H9 (cell line): ENCODE measurements around the gene ZNF700. TPM values are rescaled to one million over a fixed set of nuclear protein-coding genes. Genes with fewer than 3 reads are reported as not detected.

Experiments used
- DNase-seq: peaks from one replicate; pipeline ENCODE4 v3.0.0-alpha.2; 2017
- H2AFZ ChIP-seq: one replicate; pipeline ENCODE4 v1.6.1; 2013; ENCODE audit warnings: mild to moderate bottlenecking, low read length, control low read depth, moderate library complexity
- H2AK5ac ChIP-seq: 2 replicates; pipeline ENCODE4 v1.6.1; 2013; ENCODE audit warnings: low read length, control low read depth, mixed read lengths; ENCODE audit not compliant: insufficient read length
- H2BK120ac ChIP-seq: one replicate; pipeline ENCODE4 v1.6.1; 2013; ENCODE audit warnings: low read depth, mild to moderate bottlenecking, low read length, control low read depth, inconsistent platforms; ENCODE audit not compliant: poor library complexity, severe bottlenecking
- H2BK12ac ChIP-seq: 2 replicates; pipeline ENCODE4 v1.6.1; 2013; ENCODE audit warnings: low read length, control low read depth, mixed read lengths, low read depth; ENCODE audit not compliant: insufficient read length
- H2BK15ac ChIP-seq: 2 replicates; pipeline ENCODE4 v1.6.1; 2013; ENCODE audit warnings: low read depth, low read length, control low read depth
- H2BK20ac ChIP-seq: one replicate; pipeline ENCODE4 v1.6.1; 2013; ENCODE audit warnings: low read depth, mild to moderate bottlenecking, low read length, control low read depth, inconsistent platforms; ENCODE audit not compliant: poor library complexity, severe bottlenecking
- H2BK5ac ChIP-seq: 2 replicates; pipeline ENCODE4 v1.6.1; 2013; ENCODE audit warnings: low read length, control low read depth, mixed read lengths; ENCODE audit not compliant: insufficient read length
- H3K14ac ChIP-seq: 2 replicates; pipeline ENCODE4 v1.6.1; 2013; ENCODE audit warnings: low read length, control low read depth; ENCODE audit not compliant: insufficient read depth
- H3K18ac ChIP-seq: 2 replicates; pipeline ENCODE4 v1.6.1; 2013; ENCODE audit warnings: low read depth, mild to moderate bottlenecking, mixed read lengths, low read length, control low read depth; ENCODE audit not compliant: insufficient read length
- H3K23ac ChIP-seq: 2 replicates; pipeline ENCODE4 v1.6.1; 2013; ENCODE audit warnings: low read length, control low read depth, mixed read lengths, low read depth; ENCODE audit not compliant: insufficient read length
- H3K23me2 ChIP-seq: 2 replicates; pipeline ENCODE4 v1.6.1; 2013; ENCODE audit warnings: low read depth, mild to moderate bottlenecking, mixed read lengths, low read length, control low read depth; ENCODE audit not compliant: insufficient read length, poor library complexity, severe bottlenecking
- H3K27ac ChIP-seq: 2 replicates; pipeline ENCODE4 v1.5.1; 2013; ENCODE audit warnings: low read length, control low read depth, mixed read lengths, low read depth; ENCODE audit not compliant: insufficient read length
- H3K27me3 ChIP-seq: 2 replicates; pipeline ENCODE4 v1.6.1; 2013; ENCODE audit warnings: low read length, control low read depth, inconsistent platforms; ENCODE audit not compliant: insufficient read depth
- H3K4ac ChIP-seq: 2 replicates; pipeline ENCODE4 v1.6.1; 2013; ENCODE audit warnings: low read depth, mild to moderate bottlenecking, control low read depth, inconsistent platforms, low read length, moderate library complexity
- H3K4me1 ChIP-seq: 2 replicates; pipeline ENCODE4 v1.6.1; 2013; ENCODE audit warnings: low read length, control low read depth, inconsistent platforms; ENCODE audit not compliant: insufficient read depth
- H3K4me2 ChIP-seq: 2 replicates; pipeline ENCODE4 v1.6.1; 2013; ENCODE audit warnings: low read length, control low read depth, mixed read lengths; ENCODE audit not compliant: insufficient read length, insufficient read depth
- H3K56ac ChIP-seq: 2 replicates; pipeline ENCODE4 v1.6.1; 2013; ENCODE audit warnings: low read depth, mild to moderate bottlenecking, mixed read lengths, low read length, control low read depth; ENCODE audit not compliant: insufficient read length
- H3K79me1 ChIP-seq: 2 replicates; pipeline ENCODE4 v1.6.1; 2013; ENCODE audit warnings: low read depth, mild to moderate bottlenecking, moderate library complexity, low read length, control low read depth, inconsistent platforms; ENCODE audit not compliant: insufficient read depth, poor library complexity, severe bottlenecking
- H3K79me2 ChIP-seq: 2 replicates; pipeline ENCODE4 v1.6.1; 2013; ENCODE audit warnings: low read length, control low read depth, inconsistent platforms; ENCODE audit not compliant: insufficient read depth
- H3K9ac ChIP-seq: 2 replicates; pipeline ENCODE4 v1.6.1; 2013; ENCODE audit warnings: low read length, control low read depth, mixed read lengths; ENCODE audit not compliant: insufficient read length; ENCODE audit errors: extremely low read depth
- H3K9me3 ChIP-seq: one replicate; pipeline ENCODE4 v1.6.1; 2013; ENCODE audit warnings: low read depth, low read length, inconsistent platforms; ENCODE audit not compliant: control insufficient read depth
- H3T11ph ChIP-seq: one replicate; pipeline ENCODE4 v1.6.1; 2013; ENCODE audit warnings: mild to moderate bottlenecking, low read length, control low read depth, inconsistent platforms
- H4K20me1 ChIP-seq: one replicate; pipeline ENCODE4 v1.6.1; 2013; ENCODE audit not compliant: control insufficient read depth, insufficient read length, insufficient read depth
- H4K5ac ChIP-seq: 2 replicates; pipeline ENCODE4 v1.6.1; 2013; ENCODE audit warnings: low read depth, mild to moderate bottlenecking, mixed read lengths, low read length, control low read depth; ENCODE audit not compliant: insufficient read length
- H4K8ac ChIP-seq: replicated peaks from 2 replicates; pipeline ENCODE4 v1.6.1; 2013; ENCODE audit warnings: low read length, control low read depth, mixed read lengths, low read depth; ENCODE audit not compliant: insufficient read length
- H4K91ac ChIP-seq: 2 replicates; pipeline ENCODE4 v1.6.1; 2013; ENCODE audit warnings: low read depth, mild to moderate bottlenecking, moderate library complexity, mixed read lengths, low read length, control low read depth; ENCODE audit not compliant: insufficient read length
- H3K27ac Mint-ChIP-seq, 3 experiments: 2 replicates in 2 of 3; 3 replicates in 1 of 3; pipeline ENCODE4 v1.8.0; 2020 to 2021; ENCODE audit warnings: mixed read lengths in 3 of 3, mild to moderate bottlenecking in 1 of 3, moderate library complexity in 1 of 3
- H3K27me3 Mint-ChIP-seq: 2 replicates; pipeline ENCODE4 v1.8.0; 2021; ENCODE audit warnings: low read depth, mild to moderate bottlenecking, moderate library complexity, mixed read lengths
- H3K36me3 Mint-ChIP-seq, 3 experiments: 2 replicates in 2 of 3; 3 replicates in 1 of 3; pipeline ENCODE4 v1.8.0; 2020 to 2021; ENCODE audit warnings: low read depth in 3 of 3, mixed read lengths in 3 of 3; ENCODE audit not compliant: insufficient read depth in 1 of 3
- H3K4me1 Mint-ChIP-seq, 2 experiments: 2 replicates each; pipeline ENCODE4 v1.8.0; 2020; ENCODE audit warnings: mixed read lengths in 2 of 2
- H3K4me3 Mint-ChIP-seq, 2 experiments: 2 replicates in 1 of 2; 3 replicates in 1 of 2; pipeline ENCODE4 v1.8.0; 2020 to 2021; ENCODE audit warnings: mild to moderate bottlenecking in 2 of 2, mixed read lengths in 2 of 2, moderate library complexity in 1 of 2
- H3K9me3 Mint-ChIP-seq, 2 experiments: 2 replicates in 1 of 2; 3 replicates in 1 of 2; pipeline ENCODE4 v1.8.0; 2020; ENCODE audit warnings: mild to moderate bottlenecking in 2 of 2, mixed read lengths in 2 of 2, moderate library complexity in 1 of 2
- WGBS: extraction: QIAGEN DNeasy Blood & Tissue Kit; methylation state at CpG from one replicate; pipeline ENCODE4 v1.1.7; 2013; ENCODE audit warnings: missing lambda C conversion rate, low lambda C conversion rate, mixed read lengths; ENCODE audit not compliant: insufficient read length; ENCODE audit errors: extremely low coverage; 5-methylcytosine and 5-hydroxymethylcytosine counted together
- total RNA-seq: library from RNA; stranded (reverse); gene quantifications from 2 replicates; pipeline ENCODE4 v1.2.1, GENCODE V29; 2021
- TF ChIP-seq, protein P1 (sequence below): fragments of 200-600 bp; sonication (generic); conservative IDR thresholded peaks from 3 replicates; pipeline ENCODE4 v1.8.0; 2021; ENCODE audit warnings: antibody characterized with exemption, mild to moderate bottlenecking

ZNF700 gene
- total RNA-seq, 1 experiment from 2014 or later, result 9.9 TPM

DNA sequence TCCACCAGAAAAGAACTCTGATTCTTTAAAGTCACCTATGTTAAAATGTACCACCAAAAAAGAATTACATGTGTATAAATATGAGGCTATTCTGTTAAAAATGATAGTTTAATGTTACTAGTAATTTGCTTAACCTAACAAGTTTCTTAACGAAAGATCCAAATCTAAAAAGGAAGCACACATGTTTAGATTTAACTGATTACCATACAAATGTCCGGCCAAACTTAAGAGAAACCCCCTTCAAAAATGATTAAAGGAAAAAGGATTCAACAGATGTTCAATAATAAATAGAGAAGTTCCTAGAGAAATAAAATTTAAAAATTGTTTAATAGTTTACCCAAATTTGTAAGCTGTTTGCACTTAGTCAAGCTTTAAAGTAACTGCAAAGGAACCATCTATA, 42.3 kb upstream of the ZNF700 start:
- Histone ChIP-seq H2BK12ac (no peak overlapping the region), H4K91ac (no peak overlapping the region), H3K27ac (no peak overlapping the region), H3K4ac (no peak overlapping the region), H2AFZ (no peak overlapping the region), H2BK15ac (no peak overlapping the region), H3K9me3 (peaks cover 6% of the 10 kb centered on the region), H3K14ac (no peak overlapping the region), H3K18ac (no peak overlapping the region), H3K4me1 (peaks cover 4% of the 10 kb centered on the region; the same call in 1 of the 2 replicates), H4K5ac (no peak overlapping the region), H3K79me2 (no peaks in the 10 kb centered on the region), H2AK5ac (no peak overlapping the region), H2BK5ac (no peak overlapping the region), H3K27me3 (no peaks in the 10 kb centered on the region), H2BK120ac (no peak overlapping the region), H3K9ac (no peak overlapping the region), H2BK20ac (no peak overlapping the region), H3K23me2 (no peaks in the 10 kb centered on the region), H4K20me1 (no peaks in the 10 kb centered on the region), H3K23ac (no peak overlapping the region), H3K4me2 (no peak overlapping the region), H3T11ph (no peak overlapping the region), H4K8ac (no peak overlapping the region), H3K79me1 (no peaks in the 10 kb centered on the region), H3K56ac (no peak overlapping the region)
- Mint-ChIP-seq H3K27ac (no peak overlapping the region), H3K9me3 (peaks cover 16 to 35% of the 10 kb centered on the region in 2 experiments), H3K27me3 (peaks cover 14% of the 10 kb centered on the region), H3K4me1 (peaks cover 7 to 13% of the 10 kb centered on the region in 2 experiments), H3K4me3 (no peak overlapping the region), H3K36me3 (peaks cover 2 to 12% (median 7%) of the 10 kb centered on the region in 3 experiments; a peak in 6 of 7 replicates)
- whole genome bisulfite sequencing, result no CpG with 5 or more reads among the region's 2 CpGs
- DNase-seq, result no peak
- TF ChIP-seq, protein P1, sequence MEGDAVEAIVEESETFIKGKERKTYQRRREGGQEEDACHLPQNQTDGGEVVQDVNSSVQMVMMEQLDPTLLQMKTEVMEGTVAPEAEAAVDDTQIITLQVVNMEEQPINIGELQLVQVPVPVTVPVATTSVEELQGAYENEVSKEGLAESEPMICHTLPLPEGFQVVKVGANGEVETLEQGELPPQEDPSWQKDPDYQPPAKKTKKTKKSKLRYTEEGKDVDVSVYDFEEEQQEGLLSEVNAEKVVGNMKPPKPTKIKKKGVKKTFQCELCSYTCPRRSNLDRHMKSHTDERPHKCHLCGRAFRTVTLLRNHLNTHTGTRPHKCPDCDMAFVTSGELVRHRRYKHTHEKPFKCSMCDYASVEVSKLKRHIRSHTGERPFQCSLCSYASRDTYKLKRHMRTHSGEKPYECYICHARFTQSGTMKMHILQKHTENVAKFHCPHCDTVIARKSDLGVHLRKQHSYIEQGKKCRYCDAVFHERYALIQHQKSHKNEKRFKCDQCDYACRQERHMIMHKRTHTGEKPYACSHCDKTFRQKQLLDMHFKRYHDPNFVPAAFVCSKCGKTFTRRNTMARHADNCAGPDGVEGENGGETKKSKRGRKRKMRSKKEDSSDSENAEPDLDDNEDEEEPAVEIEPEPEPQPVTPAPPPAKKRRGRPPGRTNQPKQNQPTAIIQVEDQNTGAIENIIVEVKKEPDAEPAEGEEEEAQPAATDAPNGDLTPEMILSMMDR, result no peak
